ENCODE measurements around the gene ATP2B3. TPM values are rescaled to one million over a fixed set of nuclear protein-coding genes. Genes with fewer than 3 reads are reported as not detected.

The ATP2B3 gene
- polyA plus RNA-seq, 3 donors = 0.01 TPM; not detected in 2

- TF ChIP-seq, protein P1, sequence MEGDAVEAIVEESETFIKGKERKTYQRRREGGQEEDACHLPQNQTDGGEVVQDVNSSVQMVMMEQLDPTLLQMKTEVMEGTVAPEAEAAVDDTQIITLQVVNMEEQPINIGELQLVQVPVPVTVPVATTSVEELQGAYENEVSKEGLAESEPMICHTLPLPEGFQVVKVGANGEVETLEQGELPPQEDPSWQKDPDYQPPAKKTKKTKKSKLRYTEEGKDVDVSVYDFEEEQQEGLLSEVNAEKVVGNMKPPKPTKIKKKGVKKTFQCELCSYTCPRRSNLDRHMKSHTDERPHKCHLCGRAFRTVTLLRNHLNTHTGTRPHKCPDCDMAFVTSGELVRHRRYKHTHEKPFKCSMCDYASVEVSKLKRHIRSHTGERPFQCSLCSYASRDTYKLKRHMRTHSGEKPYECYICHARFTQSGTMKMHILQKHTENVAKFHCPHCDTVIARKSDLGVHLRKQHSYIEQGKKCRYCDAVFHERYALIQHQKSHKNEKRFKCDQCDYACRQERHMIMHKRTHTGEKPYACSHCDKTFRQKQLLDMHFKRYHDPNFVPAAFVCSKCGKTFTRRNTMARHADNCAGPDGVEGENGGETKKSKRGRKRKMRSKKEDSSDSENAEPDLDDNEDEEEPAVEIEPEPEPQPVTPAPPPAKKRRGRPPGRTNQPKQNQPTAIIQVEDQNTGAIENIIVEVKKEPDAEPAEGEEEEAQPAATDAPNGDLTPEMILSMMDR (IDR thresholded peaks at IDR 0.05) = no peak
- H3K27ac Mint-ChIP-seq = no peak overlapping the region
Observed at GRCh38 chrX:153622661-153623309, 105.3 kb downstream of the ATP2B3 start.

DNA sequence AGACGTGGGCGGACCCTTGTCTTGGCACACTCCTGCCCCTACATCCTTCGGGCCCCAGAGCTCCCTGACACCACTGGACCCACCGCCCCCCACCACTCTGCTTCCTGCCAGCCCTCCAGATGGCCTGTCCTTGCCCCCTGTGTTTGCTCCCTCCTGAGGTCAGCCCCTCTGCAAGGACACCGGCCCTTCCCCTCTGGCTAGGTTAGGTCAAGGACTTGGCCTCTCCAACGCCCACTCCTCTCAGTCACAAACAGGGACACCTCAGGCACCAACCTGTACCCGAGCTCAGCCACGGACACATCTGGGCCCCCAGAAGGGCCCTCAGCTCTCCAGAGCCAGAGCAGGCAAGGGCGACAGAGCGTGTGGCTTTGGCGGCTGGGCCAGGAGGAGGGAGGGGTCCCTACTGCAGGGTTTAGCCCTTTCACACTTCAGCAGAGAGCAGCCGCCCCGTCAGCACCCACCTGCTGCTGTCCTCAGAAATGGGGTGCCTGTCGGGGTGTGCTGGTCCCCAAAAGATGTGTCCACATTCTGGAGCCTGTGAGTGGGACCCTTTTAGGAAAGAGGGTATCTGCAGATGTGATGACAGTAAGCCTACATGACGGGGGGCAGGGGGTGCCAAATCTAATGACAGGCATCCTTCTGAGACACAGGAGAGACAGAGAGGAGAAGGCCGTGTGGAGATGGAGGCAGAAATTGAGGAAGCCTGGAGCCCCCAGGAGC lies 106.0 kb downstream of the ATP2B3 start:
- no peaks in the 10 kb centered on the region for H3K36me3 Mint-ChIP-seq

More at GRCh38 chrX:153622661-153623309, 105.3 kb downstream of the ATP2B3 start:
- no peaks in the 10 kb centered on the region for H3K79me2 ChIP-seq (ENCODE audit: insufficient read depth, low read length)
- H3K4me3 ChIP-seq (replicated peaks in 1 of 3; ENCODE audit: low read depth in 2 of 3, low read length in 3 of 3) = no peak overlapping the region
- H3K27me3 Mint-ChIP-seq (ENCODE audit: low read depth in 3 of 3) = peaks cover 5 to 13% (median 9%) of the 10 kb centered on the region in 3 donors
- no peaks in the 10 kb centered on the region for H3K9me3 ChIP-seq (replicated peaks in 1 of 2; ENCODE audit: control insufficient read depth in 1 of 2, insufficient read depth in 1 of 2, low read length in 2 of 2)
- no peaks in the 10 kb centered on the region for H4K20me1 ChIP-seq (ENCODE audit: insufficient read depth, low read length)
- H3K4me1 ChIP-seq (ENCODE audit: control insufficient read depth in 1 of 2, insufficient read depth in 2 of 2, low read length in 2 of 2) = no peaks in the 10 kb centered on the region
- no peak overlapping the region for H3K4me3 Mint-ChIP-seq
- peaks cover 0 to 5% of the 10 kb centered on the region in 2 donors for H3K27me3 ChIP-seq (ENCODE audit: control insufficient read depth in 2 of 2, insufficient read depth in 2 of 2, low read length in 2 of 2)
- H3K4me2 ChIP-seq (replicated peaks; ENCODE audit: extremely low read depth, low read length, poor library complexity, severe bottlenecking) = no peak overlapping the region
- no peak overlapping the region for H2AFZ ChIP-seq (ENCODE audit: insufficient read depth, low read depth, low read length, poor library complexity, severe bottlenecking)
- 80% methylated on average over 2 of the region's 17 CpGs for WGBS (ENCODE audit: insufficient coverage)
- no peak for DNase-seq
- H3K9ac ChIP-seq (ENCODE audit: insufficient read depth, low read length, poor library complexity, severe bottlenecking) = no peak overlapping the region
- H3K27ac ChIP-seq (ENCODE audit: low read depth in 1 of 2, low read length in 2 of 2) = no peak overlapping the region
- H3K36me3 Mint-ChIP-seq = no peaks in the 10 kb centered on the region
- peaks cover 0 to 3% (median 0%) of the 10 kb centered on the region in 7 donors for H3K9me3 Mint-ChIP-seq
- intact Hi-C loops (cut with micrococcal nuclease) = no loop called here
- H3K36me3 ChIP-seq (replicated peaks in 1 of 2; ENCODE audit: control insufficient read depth in 1 of 2, insufficient read depth in 2 of 2, low read length in 2 of 2) = no peaks in the 10 kb centered on the region
- no peaks in the 10 kb centered on the region for H3K4me1 Mint-ChIP-seq

More for the DNA sequence above, 106.0 kb downstream of the ATP2B3 start:
- H3K36me3 ChIP-seq (replicated peaks in 1 of 2; ENCODE audit: control insufficient read depth in 1 of 2, insufficient read depth in 2 of 2, low read length in 2 of 2) = no peaks in the 10 kb centered on the region
- no peaks in the 10 kb centered on the region for H4K20me1 ChIP-seq (ENCODE audit: insufficient read depth, low read length)
- no peak overlapping the region for H3K27ac ChIP-seq (ENCODE audit: low read depth in 1 of 2, low read length in 2 of 2)
- H3K27me3 Mint-ChIP-seq (ENCODE audit: low read depth in 3 of 3) = peaks cover 5 to 11% (median 9%) of the 10 kb centered on the region in 3 donors
- H3K4me1 Mint-ChIP-seq = no peaks in the 10 kb centered on the region
- DNase-seq = no peak
- 93% methylated on average over 5 of the region's 16 CpGs for WGBS (ENCODE audit: insufficient coverage)
- no peaks in the 10 kb centered on the region for H3K9me3 ChIP-seq (replicated peaks in 1 of 2; ENCODE audit: control insufficient read depth in 1 of 2, insufficient read depth in 1 of 2, low read length in 2 of 2)
- H3K4me1 ChIP-seq (ENCODE audit: control insufficient read depth in 1 of 2, insufficient read depth in 2 of 2, low read length in 2 of 2) = no peaks in the 10 kb centered on the region
- H3K4me3 ChIP-seq (replicated peaks in 1 of 3; ENCODE audit: low read depth in 2 of 3, low read length in 3 of 3) = no peak overlapping the region
- no peak overlapping the region for H2AFZ ChIP-seq (ENCODE audit: insufficient read depth, low read depth, low read length, poor library complexity, severe bottlenecking)
- H3K27ac Mint-ChIP-seq = no peak overlapping the region
- H3K4me3 Mint-ChIP-seq = no peak overlapping the region
- H3K27me3 ChIP-seq (ENCODE audit: control insufficient read depth in 2 of 2, insufficient read depth in 2 of 2, low read length in 2 of 2) = no peaks in the 10 kb centered on the region
- TF ChIP-seq, protein P1 (IDR thresholded peaks at IDR 0.05) = no peak
- H3K9ac ChIP-seq (ENCODE audit: insufficient read depth, low read length, poor library complexity, severe bottlenecking) = no peak overlapping the region
- no peak overlapping the region for H3K4me2 ChIP-seq (replicated peaks; ENCODE audit: extremely low read depth, low read length, poor library complexity, severe bottlenecking)
- no peaks in the 10 kb centered on the region for H3K79me2 ChIP-seq (ENCODE audit: insufficient read depth, low read length)
- peaks cover 0 to 3% (median 0%) of the 10 kb centered on the region in 7 donors for H3K9me3 Mint-ChIP-seq
- intact Hi-C loops (cut with micrococcal nuclease) = no loop called here

Measured in CD14-positive monocyte (primary cell).